CD4-positive, alpha-beta T cell treated with Interleukin-1 beta for 1 hour (primary cell): ENCODE measurements around the gene PRM3.
A peak's percentile ranks its signal among the peaks of the same experiment; 100 is the strongest.

Experiments used
- DNase-seq, 2 donors: peaks; one replicate each; pipeline ENCODE4 v3.0.0-alpha.2; 2020 to 2022

Gene PRM3

GRCh38 chr16:11224096-11224893 is 49.1 kb downstream of the PRM3 start:
- peak; percentile 63 to 74 for DNase-seq
